ENCODE results near the gene LMBR1. TPM values are rescaled to one million over a fixed set of nuclear protein-coding genes. Genes with fewer than 3 reads are reported as not detected.
"Not testable (repeated sequence)": the region's sequence is repeated elsewhere in the genome, so short reads cannot be mapped to it uniquely, and the experiment has no call there.

Gene LMBR1
- total RNA-seq, 1 donor from 2014 or later = 69.1 TPM

GRCh38 chr7:156935250-156935649 is 42.3 kb upstream of the LMBR1 start:
- TF ChIP-seq CTCF (conservative IDR thresholded peaks at IDR 0.05) = no peak

GRCh38 chr7:156932006-156932405 is 39.0 kb upstream of the LMBR1 start:
- no peak for TF ChIP-seq CTCF (conservative IDR thresholded peaks at IDR 0.05)
- H3K9me3 Mint-ChIP-seq = no peaks in the 10 kb centered on the region
- no peak overlapping the region for H3K4me3 Mint-ChIP-seq
- H3K36me3 Mint-ChIP-seq = no peaks in the 10 kb centered on the region
- peaks cover 6% of the 10 kb centered on the region for H3K4me1 Mint-ChIP-seq (ENCODE audit: unreplicated experiment)
- peaks cover 12% of the 10 kb centered on the region for H3K27me3 Mint-ChIP-seq
- H3K27ac Mint-ChIP-seq = no peak overlapping the region
- no peak for DNase-seq (ENCODE audit: extremely low spot score, unreplicated experiment)

More at GRCh38 chr7:156935250-156935649, 42.3 kb upstream of the LMBR1 start:
- Mint-ChIP-seq H3K27me3 (peaks cover 9% of the 10 kb centered on the region), H3K27ac (no peak overlapping the region), H3K36me3 (no peaks in the 10 kb centered on the region), H3K9me3 (no peaks in the 10 kb centered on the region), H3K4me3 (no peak overlapping the region), H3K4me1 (ENCODE audit: unreplicated experiment) (peaks cover 6% of the 10 kb centered on the region)
- no peak for DNase-seq (ENCODE audit: extremely low spot score, unreplicated experiment)

DNA sequence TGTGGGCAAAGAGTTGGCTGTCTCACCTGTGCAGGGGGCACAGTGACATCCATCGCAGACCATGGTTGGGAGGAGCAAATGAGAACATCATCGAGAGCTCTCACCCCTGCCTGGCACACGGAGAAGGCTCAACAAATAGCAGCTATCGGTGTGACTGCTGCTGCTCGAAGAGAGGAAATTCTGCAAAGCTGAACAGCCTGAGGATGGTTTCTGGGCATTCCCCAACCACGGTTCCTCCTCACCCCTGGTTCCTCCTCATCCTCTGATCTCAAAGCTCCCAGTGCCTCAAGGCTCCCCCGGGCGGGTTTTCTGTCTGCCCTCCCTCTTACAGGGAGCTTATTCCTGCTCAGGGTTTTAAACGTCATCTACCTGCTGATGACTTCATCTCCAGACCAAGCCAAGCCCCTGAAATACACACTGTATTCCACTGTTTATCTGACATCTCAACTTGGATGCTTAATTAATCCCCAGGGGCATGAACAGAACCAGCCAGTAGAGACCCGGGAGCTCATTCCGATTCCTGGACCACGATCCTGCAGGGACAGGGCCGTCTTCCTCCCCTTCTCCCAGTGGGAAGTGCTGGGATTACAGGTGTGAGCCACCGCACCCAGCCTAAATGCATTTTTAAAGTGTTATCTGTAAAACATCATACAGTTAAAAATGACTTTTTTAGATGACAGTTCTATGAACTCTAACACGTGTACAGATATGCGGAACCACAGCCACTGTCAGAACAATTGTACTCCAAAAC is 37.0 kb upstream of the LMBR1 start:
- Mint-ChIP-seq H3K27ac (no peak overlapping the region), H3K27me3 (peaks cover 12% of the 10 kb centered on the region), H3K4me3 (no peak overlapping the region), H3K9me3 (no peaks in the 10 kb centered on the region), H3K36me3 (no peaks in the 10 kb centered on the region), H3K4me1 (ENCODE audit: unreplicated experiment) (peaks cover 6% of the 10 kb centered on the region)
- no peak for TF ChIP-seq CTCF (conservative IDR thresholded peaks at IDR 0.05)
- no peak for DNase-seq (ENCODE audit: extremely low spot score, unreplicated experiment)

DNA sequence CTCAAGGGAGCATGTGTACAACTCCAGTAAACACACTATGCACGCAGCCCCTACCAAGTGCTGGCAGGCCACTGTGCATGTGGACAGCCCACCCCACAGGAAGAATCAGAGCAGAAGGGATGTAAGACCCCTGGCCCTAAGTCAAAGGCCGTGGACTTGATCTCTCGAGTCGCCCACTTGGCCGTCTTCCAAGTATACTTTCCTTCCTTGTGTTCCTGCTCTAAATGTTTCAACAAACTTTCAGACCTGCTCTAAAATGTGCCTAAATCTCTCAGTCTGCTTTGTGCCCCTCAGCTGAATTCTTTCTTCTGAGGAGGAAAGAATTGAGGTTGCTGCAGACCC is 35.4 kb upstream of the LMBR1 start:
- Mint-ChIP-seq H3K27me3 (peaks cover 13% of the 10 kb centered on the region), H3K36me3 (no peaks in the 10 kb centered on the region), H3K4me3 (no peak overlapping the region), H3K9me3 (no peaks in the 10 kb centered on the region), H3K27ac (no peak overlapping the region), H3K4me1 (ENCODE audit: unreplicated experiment) (peaks cover 6% of the 10 kb centered on the region)
- no peak for TF ChIP-seq CTCF (conservative IDR thresholded peaks at IDR 0.05)
- no peak for DNase-seq (ENCODE audit: extremely low spot score, unreplicated experiment)

- no peaks in the 10 kb centered on the region for H3K36me3 Mint-ChIP-seq
- H3K4me3 Mint-ChIP-seq = no peak overlapping the region
- H3K9me3 Mint-ChIP-seq = no peaks in the 10 kb centered on the region
- H3K27me3 Mint-ChIP-seq = peaks cover 15% of the 10 kb centered on the region
- H3K27ac Mint-ChIP-seq = no peak overlapping the region
- DNase-seq (ENCODE audit: extremely low spot score, unreplicated experiment) = no peak
- H3K4me1 Mint-ChIP-seq (ENCODE audit: unreplicated experiment) = peaks cover 6% of the 10 kb centered on the region
- no peak for TF ChIP-seq CTCF (conservative IDR thresholded peaks at IDR 0.05)
Measured at GRCh38 chr7:156927571-156928405, 34.8 kb upstream of the LMBR1 start.

GRCh38 chr7:156925821-156926220 is 32.8 kb upstream of the LMBR1 start:
- not testable (repeated sequence) for H3K4me1 Mint-ChIP-seq (ENCODE audit: unreplicated experiment); DNase-seq (ENCODE audit: extremely low spot score, unreplicated experiment); H3K9me3 Mint-ChIP-seq; H3K36me3 Mint-ChIP-seq; H3K27me3 Mint-ChIP-seq; H3K27ac Mint-ChIP-seq; H3K4me3 Mint-ChIP-seq

GRCh38 chr7:156922304-156922703 is 29.3 kb upstream of the LMBR1 start:
- H3K9me3 Mint-ChIP-seq; H3K27me3 Mint-ChIP-seq; DNase-seq (ENCODE audit: extremely low spot score, unreplicated experiment); H3K36me3 Mint-ChIP-seq; H3K4me1 Mint-ChIP-seq (ENCODE audit: unreplicated experiment); H3K27ac Mint-ChIP-seq; H3K4me3 Mint-ChIP-seq: not testable (repeated sequence)

GRCh38 chr7:156920487-156921373 is 27.7 kb upstream of the LMBR1 start:
- not testable (repeated sequence) for H3K4me1 Mint-ChIP-seq (ENCODE audit: unreplicated experiment); H3K27ac Mint-ChIP-seq; H3K9me3 Mint-ChIP-seq; DNase-seq (ENCODE audit: extremely low spot score, unreplicated experiment); H3K36me3 Mint-ChIP-seq; H3K27me3 Mint-ChIP-seq; H3K4me3 Mint-ChIP-seq

Data from type B pancreatic cell (in vitro differentiated cells).